IMR-90 (cell line): ENCODE results near the gene PCGF3. TPM values are rescaled to one million over a fixed set of nuclear protein-coding genes. Genes with fewer than 3 reads are reported as not detected.
A peak's percentile ranks its signal among the peaks of the same experiment; 100 is the strongest.

ENCODE experiments used
- ATAC-seq: fragments of 200-7000 bp; cut with Tn5 transposase; 2 replicates; pipeline ENCODE4 v1.9.1; 2020; ENCODE audit warnings: low read depth, mild to moderate bottlenecking, moderate library complexity
- BruUV-seq: library from RNA; stranded (reverse); fragments of 400-500 nt; replicated peaks from 2 replicates; lab custom pipeline; 2021; lab: Mats Ljungman, UMichigan
- CTCF ChIA-PET: fragments of 300-600 bp; formaldehyde crosslinking; extraction: SDS; loops from one replicate; lab custom pipeline; 2021; ENCODE audit warnings: antibody characterized with exemption; lab: Yijun Ruan, JAX
- POLR2A ChIA-PET: fragments of 300-600 bp; sonication (Branson Sonifier 250); formaldehyde crosslinking; loops from one replicate; lab custom pipeline; 2022; ENCODE audit warnings: antibody characterized with exemption; ENCODE audit not compliant: unreplicated experiment; lab: Charles Lee
- DNase-seq: peaks from one replicate; pipeline ENCODE4 v3.0.0; 2013
- H2AFZ ChIP-seq: replicated peaks from 2 replicates; pipeline ENCODE3; 2013; ENCODE audit warnings: low read length, mild to moderate bottlenecking; ENCODE audit not compliant: poor library complexity
- H2AK5ac ChIP-seq: 2 replicates; pipeline ENCODE4 v1.6.1; 2013; ENCODE audit warnings: low read depth, low read length, inconsistent platforms
- H2AK9ac ChIP-seq: replicated peaks from 2 replicates; pipeline ENCODE3; 2013; ENCODE audit warnings: mild to moderate bottlenecking, low read depth, low read length, moderate library complexity; ENCODE audit not compliant: poor library complexity
- H2BK120ac ChIP-seq: 2 replicates; pipeline ENCODE4 v1.6.1; 2013; ENCODE audit warnings: low read depth, low read length, inconsistent platforms
- H2BK15ac ChIP-seq: 3 replicates; pipeline ENCODE4 v1.6.1; 2013; ENCODE audit warnings: low read depth, low read length, inconsistent platforms
- H2BK20ac ChIP-seq: 2 replicates; pipeline ENCODE4 v1.6.1; 2013; ENCODE audit warnings: low read depth, mild to moderate bottlenecking, inconsistent platforms, low read length, moderate library complexity
- H2BK5ac ChIP-seq: 2 replicates; pipeline ENCODE4 v1.6.1; 2013; ENCODE audit warnings: mild to moderate bottlenecking, low read depth, low read length, inconsistent platforms; ENCODE audit not compliant: poor library complexity, severe bottlenecking
- H3K14ac ChIP-seq: replicated peaks from 2 replicates; pipeline ENCODE4 v1.6.1; 2013; ENCODE audit warnings: low read depth, low read length, inconsistent platforms
- H3K18ac ChIP-seq: 2 replicates; pipeline ENCODE4 v1.6.1; 2013; ENCODE audit warnings: low read depth, low read length, control low read depth
- H3K23ac ChIP-seq: 2 replicates; pipeline ENCODE4 v1.6.1; 2013; ENCODE audit warnings: low read depth, low read length, inconsistent platforms
- H3K27ac ChIP-seq: 2 replicates; pipeline ENCODE4 v1.5.1; 2013; ENCODE audit warnings: mild to moderate bottlenecking, control low read depth, low read length; ENCODE audit not compliant: insufficient read depth
- H3K27me3 ChIP-seq: 2 replicates; pipeline ENCODE4 v1.6.1; 2013; ENCODE audit warnings: low read length; ENCODE audit not compliant: control insufficient read depth, insufficient read depth
- H3K36me3 ChIP-seq: 2 replicates; pipeline ENCODE4 v1.6.1; 2013; ENCODE audit warnings: low read length, mixed read lengths; ENCODE audit not compliant: control insufficient read depth, insufficient read depth
- H3K4ac ChIP-seq: 2 replicates; pipeline ENCODE4 v1.6.1; 2013; ENCODE audit warnings: low read depth, low read length, inconsistent platforms
- H3K4me1 ChIP-seq: 2 replicates; pipeline ENCODE4 v1.6.1; 2013; ENCODE audit warnings: low read length, mixed read lengths; ENCODE audit not compliant: control insufficient read depth, insufficient read depth
- H3K4me2 ChIP-seq: 2 replicates; pipeline ENCODE4 v1.6.1; 2013; ENCODE audit warnings: low read depth, mild to moderate bottlenecking, control low read depth, low read length, moderate library complexity
- H3K4me3 ChIP-seq: 2 replicates; pipeline ENCODE4 v1.5.1; 2013; ENCODE audit warnings: low read depth, mild to moderate bottlenecking, control low read depth, low read length, moderate library complexity; ENCODE audit not compliant: insufficient read depth
- H3K56ac ChIP-seq: 2 replicates; pipeline ENCODE4 v1.6.1; 2013; ENCODE audit warnings: low read length, inconsistent platforms; ENCODE audit not compliant: insufficient read depth; ENCODE audit errors: extremely low read depth
- H3K79me1 ChIP-seq, 2 experiments: 2 replicates each; pipeline ENCODE4 v1.6.1; 2013; ENCODE audit warnings: low read length in 2 of 2, inconsistent platforms in 1 of 2, low read depth in 1 of 2
- H3K9ac ChIP-seq: 2 replicates; pipeline ENCODE4 v1.6.1; 2013; ENCODE audit warnings: low read depth, low read length, control low read depth
- H3K9me1 ChIP-seq: 2 replicates; pipeline ENCODE4 v1.6.1; 2013; ENCODE audit warnings: low read length, inconsistent platforms; ENCODE audit not compliant: insufficient read depth
- H3K9me3 ChIP-seq: 2 replicates; pipeline ENCODE4 v1.6.1; 2013; ENCODE audit warnings: low read length; ENCODE audit not compliant: control insufficient read depth, insufficient read depth
- H4K20me1 ChIP-seq: 2 replicates; pipeline ENCODE4 v1.6.1; 2013; ENCODE audit warnings: low read length, inconsistent platforms; ENCODE audit not compliant: insufficient read depth
- H4K5ac ChIP-seq: 2 replicates; pipeline ENCODE4 v1.6.1; 2013; ENCODE audit warnings: mild to moderate bottlenecking, low read depth, low read length, control low read depth
- H4K8ac ChIP-seq, 2 experiments: 2 replicates each; pipeline ENCODE4 v1.6.1; 2013; ENCODE audit warnings: low read depth in 2 of 2, low read length in 2 of 2, control low read depth in 1 of 2, inconsistent platforms in 1 of 2
- H4K91ac ChIP-seq: 2 replicates; pipeline ENCODE4 v1.6.1; 2013; ENCODE audit warnings: low read depth, low read length, inconsistent platforms; ENCODE audit not compliant: insufficient read depth
- CTCF ChIP-seq: conservative IDR thresholded peaks from 2 replicates; pipeline ENCODE4 v1.5.1; 2012; ENCODE audit warnings: mild to moderate bottlenecking, low read depth, low read length, improper control_type of control experiment
- MAFK ChIP-seq: IDR thresholded peaks from 2 replicates; pipeline ENCODE4 v1.6.1; 2012; ENCODE audit warnings: low read depth, low read length, improper control_type of control experiment
- MAZ ChIP-seq: IDR thresholded peaks from 2 replicates; pipeline ENCODE4 v1.6.1; 2012; ENCODE audit warnings: low read depth, mild to moderate bottlenecking, low read length, improper control_type of control experiment, moderate library complexity, borderline replicate concordance
- MXI1 ChIP-seq: IDR thresholded peaks from 2 replicates; pipeline ENCODE4 v1.6.1; 2012; ENCODE audit warnings: low read depth, mild to moderate bottlenecking, low read length, moderate library complexity, borderline replicate concordance
- NFE2L2 ChIP-seq: fragments of 150-350 bp; IDR thresholded peaks from 2 replicates; pipeline ENCODE4 v1.6.1; 2016; ENCODE audit warnings: low read depth, mild to moderate bottlenecking, low read length
- RAD21 ChIP-seq: IDR thresholded peaks from 2 replicates; pipeline ENCODE4 v1.6.1; 2012; ENCODE audit warnings: low read length, improper control_type of control experiment
- SMC3 ChIP-seq: fragments of 150-350 bp; IDR thresholded peaks from 2 replicates; pipeline ENCODE4 v1.6.1; 2016; ENCODE audit warnings: low read depth, mild to moderate bottlenecking, antibody characterized with exemption, low read length, moderate library complexity
- WGBS, 2 experiments: methylation state at CpG; one replicate each; pipeline versions ENCODE4 v1.1.5 to v1.1.7; 2013; ENCODE audit warnings: missing lambda C conversion rate in 2 of 2; ENCODE audit not compliant: insufficient read length in 1 of 2; ENCODE audit errors: extremely low coverage in 2 of 2; 5-methylcytosine and 5-hydroxymethylcytosine counted together
- dilution Hi-C: fragments of 300-500 bp; cut with HindIII; formaldehyde crosslinking; loops from one replicate; pipeline ENCODE4 v1.14.3; 2018; ENCODE audit warnings: low sequenced_read_pairs; ENCODE audit not compliant: unreplicated experiment
- in situ Hi-C: fragments of 300-500 bp; cut with MboI; formaldehyde crosslinking; loops from 3 replicates; pipeline ENCODE4 v1.14.3; 2019; ENCODE audit warnings: low sequenced_read_pairs, inconsistent platforms, mixed read lengths
- intact Hi-C: fragments of 100-400 bp; cut with micrococcal nuclease; formaldehyde crosslinking; loops from 2 replicates; pipeline ENCODE4 v1.10.0; 2022
- polyA plus RNA-seq, 3 experiments: library from polyadenylated mRNA; depleted of rRNA; stranded (reverse); fragments of >200 nt; gene quantifications; 2 replicates each; pipeline ENCODE4 v1.2.3, GENCODE V29; 2012; ENCODE audit warnings: low replicate concordance in 1 of 3
- total RNA-seq: library from RNA; depleted of rRNA; stranded (reverse); fragments of >200 nt; gene quantifications from 2 replicates; pipeline ENCODE4 v1.2.3, GENCODE V29; 2012

PCGF3 gene
- total and polyA plus RNA-seq, 2 of the 4 experiments (the other 2 are of a cell fraction), result 40.0 to 55.3 TPM

- WGBS, 2 experiments, result 72% methylated on average over 11 of the region's 26 CpGs; no CpG with 5 or more reads in 1 of the 2 experiments
- H4K91ac ChIP-seq, result no peak overlapping the region
- no peak overlapping the region for H2BK20ac ChIP-seq
- POLR2A ChIA-PET, result no interaction called here
- peaks cover 10 to 40% of the 10 kb centered on the region in 2 experiments for H3K79me1 ChIP-seq
- H3K27me3 ChIP-seq, result no peaks in the 10 kb centered on the region
- no peak overlapping the region for H4K8ac ChIP-seq
- H3K4ac ChIP-seq, result no peak overlapping the region
- no peak overlapping the region for H2BK15ac ChIP-seq
- H3K4me2 ChIP-seq, result no peak overlapping the region
- no peaks in the 10 kb centered on the region for H3K9me3 ChIP-seq
- H2BK5ac ChIP-seq, result no peak overlapping the region
- dilution Hi-C loops (no loop called here), intact Hi-C loops (no loop called here), in situ Hi-C loops (no loop called here)
- H3K36me3 ChIP-seq, result peaks cover 32% of the 10 kb centered on the region
- H3K14ac ChIP-seq, result no peak overlapping the region
- no TSS peak for BruUV-seq
- H3K4me1 ChIP-seq, result peaks cover 12% of the 10 kb centered on the region
- H3K27ac ChIP-seq, result no peak overlapping the region
- H3K18ac ChIP-seq, result no peak overlapping the region
- H3K4me3 ChIP-seq, result no peak overlapping the region
- H2AK9ac ChIP-seq, result peak overlapping the region; percentile 72
- H4K5ac ChIP-seq, result no peak overlapping the region
- H3K9ac ChIP-seq, result no peak overlapping the region
- H2AK5ac ChIP-seq, result no peak overlapping the region
- peaks cover 41% of the 10 kb centered on the region for H4K20me1 ChIP-seq
- H2AFZ ChIP-seq, result no peak overlapping the region
- DNase-seq (peak; percentile 42), ATAC-seq (peak; percentile 62)
- H3K23ac ChIP-seq, result no peak overlapping the region
- peaks cover 6% of the 10 kb centered on the region; the same call in 1 of the 2 replicates for H3K9me1 ChIP-seq
- TF ChIP-seq SMC3, result peak; percentile 60; the same call in 1 of the 2 replicates
- TF ChIP-seq NFE2L2, result no peak
- peak; percentile 77 for TF ChIP-seq RAD21
- TF ChIP-seq MAFK, result no peak
- peak; percentile 73 for TF ChIP-seq CTCF
- TF ChIP-seq MXI1, result no peak
- TF ChIP-seq MAZ, result 0 out of 2 replicates have a peak, but pooled peaks have one; percentile 14
- H2BK120ac ChIP-seq, result no peak overlapping the region
- CTCF ChIA-PET, result interaction anchor here (1.1 kb wide), 1 partner anchor 32 kb away, joined by 5 read pairs; no protein-coding TSS in a partner anchor
- no peak overlapping the region for H3K56ac ChIP-seq
Measured at GRCh38 chr4:742742-743311, 37.2 kb downstream of the PCGF3 start.
